BE2C (cell line): ENCODE results near the gene HLA-E.

Experiments used
- DNase-seq: peaks from one replicate; pipeline ENCODE4 v3.0.0-alpha.2; 2020
- H3K27me3 ChIP-seq: fragments of 250-450 bp; sonication (Bioruptor Pico); 2 replicates; pipeline ENCODE4 v1.5.1; 2020; ENCODE audit warnings: mild to moderate bottlenecking
- H3K36me3 ChIP-seq: fragments of 250-450 bp; sonication (Bioruptor Pico); 2 replicates; pipeline ENCODE4 v1.5.1; 2020; ENCODE audit warnings: mild to moderate bottlenecking
- H3K4me1 ChIP-seq: fragments of 250-450 bp; sonication (Bioruptor Pico); 2 replicates; pipeline ENCODE4 v1.5.1; 2020
- H3K4me3 ChIP-seq: 2 replicates; pipeline ENCODE4 v1.5.1; 2011; ENCODE audit warnings: low read depth, low read length
- H3K9me3 ChIP-seq: fragments of 250-450 bp; sonication (Bioruptor Pico); 2 replicates; pipeline ENCODE4 v1.5.1; 2020
- CTCF ChIP-seq: IDR thresholded peaks from 2 replicates; pipeline ENCODE4 v1.5.1; 2012; ENCODE audit warnings: mild to moderate bottlenecking, low read depth, low read length

Gene HLA-E

DNA sequence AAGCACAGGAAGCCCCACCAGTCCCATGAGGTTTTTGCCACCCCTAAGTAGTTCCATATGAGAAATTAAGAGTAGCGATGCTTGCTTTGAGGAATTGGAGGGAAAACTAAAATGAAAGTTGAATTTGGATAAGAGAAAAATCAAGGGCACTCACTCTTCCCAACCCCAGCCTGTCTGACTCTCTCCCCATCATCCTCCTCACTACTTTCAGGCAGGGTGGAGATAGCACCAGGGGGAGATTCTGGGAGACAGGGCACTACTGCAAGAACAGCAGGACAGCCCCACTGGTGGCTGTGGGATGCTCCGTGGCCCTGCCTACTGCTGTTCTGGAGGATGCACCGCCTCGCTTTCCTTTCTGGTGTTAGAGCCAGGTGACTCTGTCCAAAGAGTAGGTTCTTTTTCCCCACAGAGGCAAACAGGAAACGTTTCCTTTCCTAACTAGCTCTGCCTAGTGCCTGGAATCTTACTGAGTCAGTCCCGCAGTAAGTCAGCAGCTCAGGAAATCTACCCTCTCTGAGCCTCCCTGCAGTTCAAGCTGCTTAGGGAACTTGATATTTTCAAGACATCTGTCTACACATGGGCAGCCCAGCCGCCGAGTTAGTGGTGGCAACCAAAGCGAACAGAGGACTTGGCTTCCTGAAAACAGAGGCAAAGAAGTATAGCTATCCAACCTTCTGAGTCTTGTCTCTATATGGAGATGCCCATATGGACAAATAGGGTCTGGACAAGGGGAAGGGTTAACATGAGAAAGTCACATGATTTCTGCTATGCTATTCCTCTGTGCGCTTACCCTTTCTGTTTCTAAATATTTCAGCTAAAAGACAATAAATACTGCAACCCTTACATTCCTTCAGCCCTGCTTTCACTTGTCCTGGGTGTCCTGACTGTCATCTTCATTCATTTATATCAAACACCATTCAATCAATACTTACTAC, 11.4 kb downstream of the HLA-E start:
- Histone ChIP-seq H3K9me3 (no peaks in the 10 kb centered on the region), H3K4me1 (no peaks in the 10 kb centered on the region), H3K27me3 (peaks cover 51% of the 10 kb centered on the region), H3K36me3 (no peaks in the 10 kb centered on the region), H3K4me3 (no peak overlapping the region)
- TF ChIP-seq CTCF = no peak
- no peak for DNase-seq

DNA sequence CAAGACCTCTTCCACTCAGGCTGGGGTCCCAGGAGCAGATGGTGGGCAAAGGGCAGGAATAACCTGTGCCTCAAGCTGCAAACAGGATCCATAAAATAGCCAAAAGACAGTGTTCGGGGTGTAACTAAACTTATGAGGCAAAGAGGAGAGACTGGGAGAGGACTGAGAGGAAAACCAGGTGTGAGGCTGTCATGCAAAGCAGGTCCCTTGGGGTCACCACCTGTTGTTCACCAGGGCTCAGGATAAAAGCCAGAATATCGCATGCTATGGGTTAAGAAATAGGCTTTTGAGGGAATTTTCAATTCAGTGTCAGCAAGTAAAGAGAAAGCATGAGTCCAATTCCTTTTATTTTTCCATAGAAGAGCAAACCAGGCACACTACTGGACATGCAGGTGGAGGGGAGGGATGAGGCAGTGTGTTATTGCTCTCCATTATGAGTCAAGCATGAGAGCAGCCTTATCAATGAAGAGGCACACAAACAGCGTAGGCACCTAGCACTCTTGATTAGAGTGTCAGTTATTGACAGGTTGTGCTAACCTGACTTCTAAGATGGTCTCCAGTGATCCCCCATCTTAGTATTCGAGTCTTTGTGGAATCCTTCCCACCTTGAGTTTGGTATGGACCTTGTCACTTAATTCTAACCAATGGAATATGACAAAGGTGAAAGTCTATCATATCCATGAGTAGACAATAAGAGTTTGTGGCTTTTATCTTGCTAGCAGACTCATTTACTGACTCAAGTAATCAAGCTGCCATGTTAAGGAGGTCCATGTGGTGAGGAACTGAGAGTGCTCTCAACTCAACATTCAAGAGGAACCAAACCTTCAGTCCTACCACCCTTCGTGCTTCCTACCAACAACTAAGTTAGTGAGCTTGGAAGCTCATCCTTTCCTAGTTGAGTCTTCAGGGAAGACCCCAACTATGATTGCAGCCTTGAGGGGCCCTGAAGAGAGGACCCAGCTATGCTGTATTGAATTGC, 18.8 kb downstream of the HLA-E start:
- TF ChIP-seq CTCF = no peak
- Histone ChIP-seq H3K4me1 (no peaks in the 10 kb centered on the region), H3K27me3 (peaks cover 48% of the 10 kb centered on the region), H3K36me3 (no peaks in the 10 kb centered on the region), H3K9me3 (no peaks in the 10 kb centered on the region), H3K4me3 (no peak overlapping the region)
- no peak for DNase-seq

- no peaks in the 10 kb centered on the region for H3K36me3 ChIP-seq
- DNase-seq = no peak
- H3K27me3 ChIP-seq = peaks cover 42% of the 10 kb centered on the region
- no peaks in the 10 kb centered on the region for H3K4me1 ChIP-seq
- TF ChIP-seq CTCF = no peak
- H3K4me3 ChIP-seq = no peak overlapping the region
- H3K9me3 ChIP-seq = no peaks in the 10 kb centered on the region
Measured at GRCh38 chr6:30508890-30509736, 19.8 kb downstream of the HLA-E start.

- H3K27me3 ChIP-seq = peaks cover 37% of the 10 kb centered on the region
- DNase-seq = no peak
- no peak overlapping the region for H3K4me3 ChIP-seq
- no peak for TF ChIP-seq CTCF
- no peaks in the 10 kb centered on the region for H3K4me1 ChIP-seq
- H3K36me3 ChIP-seq = no peaks in the 10 kb centered on the region
- no peaks in the 10 kb centered on the region for H3K9me3 ChIP-seq
Measured at GRCh38 chr6:30510419-30511168, 21.3 kb downstream of the HLA-E start.

- H3K4me1 ChIP-seq = no peaks in the 10 kb centered on the region
- no peak for TF ChIP-seq CTCF
- H3K9me3 ChIP-seq = no peaks in the 10 kb centered on the region
- no peak overlapping the region for H3K4me3 ChIP-seq
- H3K36me3 ChIP-seq = no peaks in the 10 kb centered on the region
- no peak for DNase-seq
- H3K27me3 ChIP-seq = peaks cover 37% of the 10 kb centered on the region
Measured at GRCh38 chr6:30511169-30511546, 21.8 kb downstream of the HLA-E start.
